ENCODE data around the gene PLEKHA5.

DNA sequence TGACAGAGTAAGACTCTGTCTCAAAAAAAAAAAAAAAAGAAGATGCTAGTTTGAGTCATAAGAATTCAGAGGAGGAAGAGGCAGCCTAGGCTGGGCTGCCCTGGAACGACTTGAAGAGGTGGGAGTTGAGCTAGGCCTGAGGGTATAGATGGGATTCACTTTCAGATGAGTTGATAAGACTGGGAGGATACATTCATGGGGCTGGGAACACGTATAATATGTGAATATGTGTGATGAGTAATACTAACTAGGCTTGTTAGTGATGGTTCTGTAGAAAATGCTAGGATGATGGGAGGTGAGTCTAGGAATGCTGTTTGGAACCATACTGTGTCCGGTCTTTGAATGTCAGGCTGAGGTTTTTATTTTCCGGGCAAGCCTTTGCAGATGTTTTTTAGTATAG is 9.0 kb downstream of the PLEKHA5 start:
- TF ChIP-seq, protein P1, sequence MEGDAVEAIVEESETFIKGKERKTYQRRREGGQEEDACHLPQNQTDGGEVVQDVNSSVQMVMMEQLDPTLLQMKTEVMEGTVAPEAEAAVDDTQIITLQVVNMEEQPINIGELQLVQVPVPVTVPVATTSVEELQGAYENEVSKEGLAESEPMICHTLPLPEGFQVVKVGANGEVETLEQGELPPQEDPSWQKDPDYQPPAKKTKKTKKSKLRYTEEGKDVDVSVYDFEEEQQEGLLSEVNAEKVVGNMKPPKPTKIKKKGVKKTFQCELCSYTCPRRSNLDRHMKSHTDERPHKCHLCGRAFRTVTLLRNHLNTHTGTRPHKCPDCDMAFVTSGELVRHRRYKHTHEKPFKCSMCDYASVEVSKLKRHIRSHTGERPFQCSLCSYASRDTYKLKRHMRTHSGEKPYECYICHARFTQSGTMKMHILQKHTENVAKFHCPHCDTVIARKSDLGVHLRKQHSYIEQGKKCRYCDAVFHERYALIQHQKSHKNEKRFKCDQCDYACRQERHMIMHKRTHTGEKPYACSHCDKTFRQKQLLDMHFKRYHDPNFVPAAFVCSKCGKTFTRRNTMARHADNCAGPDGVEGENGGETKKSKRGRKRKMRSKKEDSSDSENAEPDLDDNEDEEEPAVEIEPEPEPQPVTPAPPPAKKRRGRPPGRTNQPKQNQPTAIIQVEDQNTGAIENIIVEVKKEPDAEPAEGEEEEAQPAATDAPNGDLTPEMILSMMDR (IDR thresholded peaks at IDR 0.05) = no peak
- TF ChIP-seq POLR2A (IDR thresholded peaks at IDR 0.05) = no peak

Data from lower leg skin (tissue), 3 donors.